ENCODE data around the gene METTL14. TPM values are rescaled to one million over a fixed set of nuclear protein-coding genes. Genes with fewer than 3 reads are reported as not detected.
A peak's percentile ranks its signal among the peaks of the same experiment; 100 is the strongest.

METTL14 gene
- total RNA-seq, 4 donors from 2014 or later = 8.2 to 31.8 (median 17.3) TPM

- no peak overlapping the region for H3K27ac ChIP-seq
- intact Hi-C loops (cut with DNase I; ENCODE audit: low total_unique reads) (loop anchor here (10.0 kb wide), 1 partner anchor 406 kb away; no protein-coding TSS in a partner anchor), in situ Hi-C loops (cut with MboI; ENCODE audit: low sequenced_read_pairs in 4 of 4) (loop anchor here in 2 of 4 donors (25.0 kb wide), 1 partner anchor 394 kb away; no protein-coding TSS in a partner anchor)
- H3K4me1 ChIP-seq = peaks cover 0 to 1% of the 10 kb centered on the region in 2 donors
- DNase-seq (no peak), ATAC-seq (no peak)
- TF ChIP-seq CTCF (IDR thresholded peaks at IDR 0.05 in 4 of 5, conservative IDR thresholded peaks at IDR 0.05 in 1 of 5) (no peak), POLR2A (IDR thresholded peaks at IDR 0.05) (no peak)
- H3K4me3 ChIP-seq = no peak overlapping the region
- no peaks in the 10 kb centered on the region for H3K36me3 ChIP-seq
- H3K9me3 ChIP-seq = no peaks in the 10 kb centered on the region
- no peaks in the 10 kb centered on the region for H3K27me3 ChIP-seq
Observed at GRCh38 chr4:118680808-118681207, 4.4 kb upstream of the METTL14 start.

DNA sequence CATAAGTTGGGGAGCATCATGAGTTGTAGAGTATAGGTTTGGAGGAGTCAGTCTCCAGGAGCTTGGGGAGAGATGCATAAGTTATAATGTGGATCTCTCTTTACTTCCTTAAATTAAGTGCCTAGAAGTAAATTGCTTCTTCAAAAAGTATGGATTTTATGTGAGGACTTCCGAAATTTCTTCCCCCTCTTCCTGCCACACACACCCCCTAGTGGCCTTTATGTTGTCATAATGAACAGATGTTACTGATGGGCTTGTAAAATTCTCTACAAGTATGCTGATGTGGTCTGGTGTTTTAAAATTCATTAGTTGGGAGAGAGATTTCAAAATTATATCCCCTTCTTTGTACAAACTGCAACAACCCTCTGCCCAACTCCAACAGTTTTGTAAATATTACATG, 2.3 kb upstream of the METTL14 start:
- Histone ChIP-seq H3K27me3 (no peaks in the 10 kb centered on the region), H3K27ac (no peak overlapping the region), H3K9me3 (no peaks in the 10 kb centered on the region), H3K4me1 (peaks cover 17 to 19% of the 10 kb centered on the region in 2 donors), H3K4me3 (no peak overlapping the region), H3K36me3 (peaks cover 0 to 2% of the 10 kb centered on the region in 2 donors)
- in situ Hi-C loops (cut with MboI; ENCODE audit: low sequenced_read_pairs in 4 of 4) = loop anchor here in 2 of 4 donors (25.0 kb wide), 1 partner anchor 396 kb away; no protein-coding TSS in a partner anchor
- intact Hi-C loops (cut with DNase I; ENCODE audit: low total_unique reads) = loop anchor here (10.0 kb wide), 1 partner anchor 408 kb away; no protein-coding TSS in a partner anchor
- TF ChIP-seq POLR2A (IDR thresholded peaks at IDR 0.05) (no peak), CTCF (IDR thresholded peaks at IDR 0.05 in 4 of 5, conservative IDR thresholded peaks at IDR 0.05 in 1 of 5) (peak in 1 of 5 experiments; percentile 38)
- no peak for ATAC-seq
- no peak for DNase-seq

DNA sequence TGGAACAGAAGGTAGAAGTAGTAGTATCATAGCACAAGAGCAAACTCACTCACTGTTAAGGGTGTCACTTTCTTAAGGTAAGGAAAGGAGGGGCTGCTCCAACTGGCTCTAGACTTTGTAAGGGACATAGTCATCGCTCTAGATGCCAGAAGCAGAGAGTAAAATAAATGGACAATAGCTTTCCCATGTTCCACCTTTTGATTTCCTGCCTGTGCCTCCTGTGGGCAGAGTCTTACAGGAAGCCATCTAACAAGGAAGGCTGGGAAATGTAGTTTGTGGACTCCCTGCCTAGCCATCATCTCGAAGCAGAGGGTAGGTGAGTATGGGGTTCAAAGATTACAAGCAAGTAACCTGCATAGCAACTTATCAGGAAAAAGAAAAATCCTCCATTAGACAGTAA, 1.7 kb upstream of the METTL14 start:
- H3K36me3 ChIP-seq = peaks cover 0 to 7% of the 10 kb centered on the region in 2 donors
- DNase-seq (no peak), ATAC-seq (no peak)
- in situ Hi-C loops (cut with MboI; ENCODE audit: low sequenced_read_pairs in 4 of 4) = loop anchor here in 2 of 4 donors (25.0 kb wide), 1 partner anchor 396 kb away; no protein-coding TSS in a partner anchor
- TF ChIP-seq POLR2A (IDR thresholded peaks at IDR 0.05) (no peak), CTCF (IDR thresholded peaks at IDR 0.05 in 4 of 5, conservative IDR thresholded peaks at IDR 0.05 in 1 of 5) (no peak)
- no peaks in the 10 kb centered on the region for H3K9me3 ChIP-seq
- H3K4me1 ChIP-seq = peaks cover 17 to 19% of the 10 kb centered on the region in 2 donors
- H3K27me3 ChIP-seq = no peaks in the 10 kb centered on the region
- intact Hi-C loops (cut with DNase I; ENCODE audit: low total_unique reads) = loop anchor here (10.0 kb wide), 1 partner anchor 409 kb away; no protein-coding TSS in a partner anchor
- H3K27ac ChIP-seq = no peak overlapping the region
- H3K4me3 ChIP-seq = no peak overlapping the region

DNA sequence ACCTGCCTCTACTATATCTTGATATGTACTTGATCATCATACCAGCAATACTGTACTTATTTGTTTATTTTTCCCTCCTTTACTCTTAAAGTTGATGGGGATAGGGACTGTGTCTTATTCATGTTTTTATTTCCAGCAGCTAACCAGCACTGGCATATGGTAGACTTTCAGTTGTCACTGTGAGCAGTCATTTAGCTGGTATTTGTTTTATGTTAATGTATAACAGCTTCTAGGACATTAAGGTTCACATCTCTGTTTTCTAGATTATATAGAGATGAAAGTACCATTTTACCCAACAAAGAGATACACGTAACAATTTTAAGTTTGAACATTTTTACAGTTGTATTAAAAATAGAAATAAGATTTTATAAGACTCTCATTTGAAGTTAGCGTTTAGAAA, 17.9 kb downstream of the METTL14 start:
- Histone ChIP-seq H3K9me3 (no peaks in the 10 kb centered on the region), H3K36me3 (peaks cover 0 to 51% of the 10 kb centered on the region in 2 donors), H3K4me1 (no peaks in the 10 kb centered on the region), H3K27ac (no peak overlapping the region), H3K4me3 (no peak overlapping the region), H3K27me3 (no peaks in the 10 kb centered on the region)
- ATAC-seq (no peak), DNase-seq (no peak)
- TF ChIP-seq POLR2A (IDR thresholded peaks at IDR 0.05) (no peak), CTCF (IDR thresholded peaks at IDR 0.05 in 4 of 5, conservative IDR thresholded peaks at IDR 0.05 in 1 of 5) (no peak)
- intact Hi-C loops (cut with DNase I; ENCODE audit: low total_unique reads) = no loop called here
- in situ Hi-C loops (cut with MboI; ENCODE audit: low sequenced_read_pairs in 4 of 4) = no loop called here

- no peak overlapping the region for H3K27ac ChIP-seq
- in situ Hi-C loops (cut with MboI; ENCODE audit: low sequenced_read_pairs in 4 of 4) = no loop called here
- H3K4me1 ChIP-seq = no peaks in the 10 kb centered on the region
- H3K27me3 ChIP-seq = no peaks in the 10 kb centered on the region
- no peaks in the 10 kb centered on the region for H3K9me3 ChIP-seq
- intact Hi-C loops (cut with DNase I; ENCODE audit: low total_unique reads) = no loop called here
- H3K4me3 ChIP-seq = no peak overlapping the region
- ATAC-seq (no peak), DNase-seq (no peak)
- TF ChIP-seq POLR2A (IDR thresholded peaks at IDR 0.05) (no peak), CTCF (IDR thresholded peaks at IDR 0.05 in 4 of 5, conservative IDR thresholded peaks at IDR 0.05 in 1 of 5) (no peak)
- peaks cover 0 to 56% of the 10 kb centered on the region in 2 donors for H3K36me3 ChIP-seq
Observed at GRCh38 chr4:118711052-118711451, 25.9 kb downstream of the METTL14 start.
